IPS DF 4.7 (cell line): ENCODE data around the gene BMP2K.

ENCODE experiments used
- DNase-seq: peaks from one replicate; pipeline ENCODE4 v3.0.0-alpha.2; 2013; ENCODE audit warnings: low spot score; ENCODE audit errors: extremely low read depth

Gene BMP2K

GRCh38 chr4:78928835-78929234, 152.7 kb downstream of the BMP2K start:
- no peak for DNase-seq

GRCh38 chr4:78930016-78930629, 154.0 kb downstream of the BMP2K start:
- DNase-seq = no peak

DNA sequence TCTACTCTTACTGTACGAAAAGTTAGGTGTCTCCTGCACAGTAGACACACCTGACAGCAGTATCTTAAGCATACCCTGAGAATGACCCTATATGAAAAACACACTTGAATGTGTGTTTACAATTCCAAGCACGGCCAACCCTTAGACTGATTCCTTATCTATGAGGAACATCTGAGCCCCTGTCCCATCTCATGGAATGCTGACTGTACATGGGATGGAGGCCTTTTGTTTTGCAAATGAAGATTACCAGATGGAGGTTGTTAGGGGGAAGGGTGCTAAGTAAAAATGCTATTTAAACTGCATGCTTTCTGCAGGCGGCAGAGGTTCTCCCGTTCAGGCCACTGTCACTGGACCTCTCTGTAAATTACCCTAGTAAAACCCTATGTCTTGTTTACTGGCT, 160.8 kb downstream of the BMP2K start:
- DNase-seq = no peak

DNA sequence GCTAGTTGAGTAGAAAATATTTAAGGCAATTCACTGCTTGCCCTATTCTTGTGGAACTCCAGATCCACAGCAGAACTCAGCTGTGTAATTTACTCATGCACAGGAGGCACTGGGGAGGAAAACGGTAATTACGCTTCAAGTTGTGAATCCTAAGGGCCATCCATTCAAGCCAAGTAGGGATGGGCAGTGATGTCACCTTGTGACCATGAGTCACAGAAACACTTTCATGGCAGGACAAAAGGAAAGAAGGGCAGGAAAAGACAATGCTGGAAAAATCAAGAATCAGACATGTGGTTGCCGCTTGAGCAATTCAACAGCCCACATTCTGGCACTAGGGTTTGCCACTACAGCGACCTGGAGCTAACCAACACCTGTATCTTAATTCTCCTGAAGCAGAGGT, 161.7 kb downstream of the BMP2K start:
- no peak for DNase-seq

- no peak for DNase-seq
Measured at GRCh38 chr4:78938474-78938867, 162.3 kb downstream of the BMP2K start.

DNA sequence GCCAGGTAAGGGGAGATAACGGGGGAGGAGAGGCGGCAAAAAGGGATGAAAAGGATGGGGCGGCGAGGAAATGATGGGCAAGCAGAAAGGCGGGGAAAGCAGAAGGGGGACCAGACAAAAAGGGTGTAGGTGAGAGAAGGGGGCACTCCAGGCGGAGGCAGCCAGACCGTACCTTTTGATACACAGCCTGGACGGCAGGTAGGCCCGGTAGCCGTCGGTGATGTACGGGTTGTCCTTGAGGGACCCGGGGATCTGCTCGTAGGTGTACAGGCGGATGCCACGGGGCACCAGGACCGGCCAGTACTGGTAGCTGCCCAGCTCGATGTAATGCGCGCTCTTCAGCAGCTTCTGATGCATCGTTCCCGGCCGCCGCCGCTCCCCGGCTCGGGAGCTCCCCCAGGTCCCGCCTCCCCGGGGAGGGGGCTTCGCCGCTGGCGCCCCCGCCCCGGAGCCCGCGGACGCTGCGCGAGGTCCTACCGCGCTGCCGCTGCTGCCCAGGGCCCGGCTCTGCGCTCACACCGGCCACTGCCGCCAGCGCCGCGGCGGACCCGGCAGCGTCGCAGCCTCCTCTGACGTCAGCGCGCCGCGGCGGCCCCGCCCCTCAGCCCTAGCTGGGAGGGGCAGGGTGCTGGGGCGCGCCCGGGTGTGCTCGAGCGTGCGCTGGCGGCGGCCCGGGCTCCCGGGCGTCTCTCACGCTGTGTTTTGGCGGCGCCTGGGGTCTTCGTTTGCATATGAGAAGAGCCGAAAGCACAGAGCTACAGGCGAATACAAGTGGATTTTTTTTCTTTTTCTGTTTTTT, 162.9 kb downstream of the BMP2K start, which contains the start of gene PAQR3:
Gene PAQR3, minus strand, starts transcription at position 571 of the 799 bp plus-strand sequence. Its CDS starts 214 bp downstream, at position 357.
- DNase-seq = no peak

DNA sequence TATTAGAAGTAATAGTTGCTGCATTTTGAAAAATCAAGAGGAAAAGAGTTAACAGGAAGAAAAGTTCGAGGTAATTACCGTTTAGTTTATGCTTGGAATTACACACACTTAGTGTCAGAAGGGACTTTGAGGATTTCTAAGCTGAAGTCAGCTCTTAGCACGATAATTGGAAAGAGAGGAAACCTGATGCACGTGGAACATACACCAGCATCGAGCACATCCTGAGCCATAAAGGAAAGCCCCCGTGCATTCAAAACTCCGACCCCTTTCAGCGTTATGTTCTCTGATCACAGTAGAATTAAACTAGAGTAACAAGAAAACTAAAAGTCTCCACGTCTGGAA, 163.5 kb downstream of the BMP2K start:
- DNase-seq = no peak

GRCh38 chr4:78940752-78941151, 164.6 kb downstream of the BMP2K start:
- DNase-seq = no peak

DNA sequence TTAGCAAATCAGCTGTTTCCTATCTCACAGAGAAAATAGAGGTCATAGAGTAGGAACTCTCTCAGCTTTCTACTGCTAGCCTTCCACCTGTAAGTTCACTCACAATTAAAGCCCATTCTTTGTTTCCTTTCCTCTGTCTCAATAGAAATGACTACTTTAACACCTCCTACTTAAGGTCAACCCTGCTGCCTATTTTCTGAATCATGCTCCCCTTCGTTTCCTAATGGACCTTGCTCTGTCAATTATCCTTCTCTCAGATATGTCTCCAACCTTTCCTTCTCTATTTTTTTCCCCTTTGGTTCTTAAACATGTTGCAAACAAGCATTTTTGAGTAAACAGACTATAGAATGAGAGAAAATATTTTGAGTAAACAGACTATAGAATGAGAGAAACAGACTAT, 168.2 kb downstream of the BMP2K start:
- DNase-seq = no peak

GRCh38 chr4:78945651-78946179, 169.6 kb downstream of the BMP2K start:
- no peak for DNase-seq

GRCh38 chr4:78949735-78950134, 173.6 kb downstream of the BMP2K start:
- DNase-seq = no peak

DNA sequence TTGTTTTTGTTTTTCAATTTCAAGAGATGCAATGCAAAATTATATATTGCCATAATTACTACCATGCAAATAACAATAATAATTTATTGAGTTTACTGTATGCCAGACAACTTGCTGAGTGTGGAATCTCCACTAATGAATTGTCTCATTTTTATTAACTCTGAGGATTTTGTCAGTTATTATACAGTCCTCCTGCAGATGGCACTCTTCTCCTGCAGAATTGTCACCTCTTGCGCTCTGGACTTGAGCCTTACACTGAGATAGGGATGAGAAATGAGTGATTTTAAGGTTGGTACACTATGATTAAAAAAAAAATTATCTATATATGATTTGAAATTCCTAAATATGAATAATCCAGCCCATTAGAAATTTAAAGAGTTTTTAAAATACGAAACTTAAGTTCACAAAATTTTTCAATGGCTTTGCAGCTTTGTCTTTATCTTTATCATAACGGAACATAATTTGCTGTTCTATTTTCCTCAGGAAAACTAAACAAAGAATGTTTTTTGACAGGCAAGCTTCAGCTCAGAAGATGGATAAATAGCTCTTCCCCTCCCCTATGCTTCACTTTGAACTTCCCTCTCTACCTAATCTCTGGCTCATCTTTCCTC, 175.8 kb downstream of the BMP2K start:
- DNase-seq = no peak

- no peak for DNase-seq
Measured at GRCh38 chr4:78953231-78953630, 177.1 kb downstream of the BMP2K start.

GRCh38 chr4:78953769-78954666, 177.9 kb downstream of the BMP2K start:
- DNase-seq = no peak

GRCh38 chr4:78956975-78957374, 180.8 kb downstream of the BMP2K start:
- DNase-seq = no peak

- no peak for DNase-seq
Measured at GRCh38 chr4:78960926-78961325, 184.8 kb downstream of the BMP2K start.
